CD14-positive monocyte (primary cell): ENCODE measurements around the gene FOLR1. TPM values are rescaled to one million over a fixed set of nuclear protein-coding genes. Genes with fewer than 3 reads are reported as not detected.

ENCODE experiments used
- DNase-seq, 3 donors: peaks; one replicate each; pipeline ENCODE4 v3.0.0-alpha.2; 2011 to 2022
- H2AFZ ChIP-seq: 2 replicates; pipeline ENCODE4 v1.6.0; 2012; ENCODE audit warnings: mild to moderate bottlenecking, low read depth, low read length, inconsistent platforms; ENCODE audit not compliant: insufficient read depth, poor library complexity, severe bottlenecking
- H3K27ac ChIP-seq, 2 donors: 1 replicate in 1 of 2; 2 replicates in 1 of 2; pipeline ENCODE4 v1.5.1; 2012 to 2013; ENCODE audit warnings: low read length in 2 of 2, control low read depth in 1 of 2, inconsistent platforms in 1 of 2, low read depth in 1 of 2, mild to moderate bottlenecking in 1 of 2
- H3K27me3 ChIP-seq, 2 donors: one replicate each; pipeline versions ENCODE4 v1.6.0 to v1.6.1; 2011 to 2013; ENCODE audit warnings: low read length in 2 of 2; ENCODE audit not compliant: control insufficient read depth in 2 of 2, insufficient read depth in 2 of 2
- H3K36me3 ChIP-seq, 2 donors: replicated peaks in 1 of 2; 1 replicate in 1 of 2; 2 replicates in 1 of 2; pipeline versions ENCODE4 v1.5.1 to v1.6.1; 2012 to 2013; ENCODE audit warnings: low read length in 2 of 2, control low read depth in 1 of 2, inconsistent platforms in 1 of 2, mild to moderate bottlenecking in 1 of 2; ENCODE audit not compliant: insufficient read depth in 2 of 2, control insufficient read depth in 1 of 2
- H3K4me1 ChIP-seq, 2 donors: 1 replicate in 1 of 2; 2 replicates in 1 of 2; pipeline versions ENCODE4 v1.5.1 to v1.6.1; 2012 to 2013; ENCODE audit warnings: low read length in 2 of 2, control low read depth in 1 of 2, inconsistent platforms in 1 of 2, mild to moderate bottlenecking in 1 of 2, moderate library complexity in 1 of 2; ENCODE audit not compliant: insufficient read depth in 2 of 2, control insufficient read depth in 1 of 2
- H3K4me2 ChIP-seq: replicated peaks from 2 replicates; pipeline ENCODE3; 2012; ENCODE audit warnings: low read length, moderate library complexity, mild to moderate bottlenecking; ENCODE audit not compliant: poor library complexity, severe bottlenecking; ENCODE audit errors: extremely low read depth
- H3K4me3 ChIP-seq, 3 experiments: fragments of 200-600 bp in 1 of 3; sonication (generic) in 1 of 3; replicated peaks in 1 of 3; 1 replicate in 2 of 3; 2 replicates in 1 of 3; pipeline ENCODE4 v1.5.1; 2011 to 2013; ENCODE audit warnings: low read length in 3 of 3, mild to moderate bottlenecking in 3 of 3, control low read depth in 2 of 3, low read depth in 2 of 3, inconsistent platforms in 1 of 3, moderate library complexity in 1 of 3
- H3K79me2 ChIP-seq: 2 replicates; pipeline ENCODE4 v1.6.0; 2012; ENCODE audit warnings: mild to moderate bottlenecking, control low read depth, inconsistent platforms, low read length, moderate library complexity; ENCODE audit not compliant: insufficient read depth
- H3K9ac ChIP-seq: 2 replicates; pipeline ENCODE4 v1.6.0; 2017; ENCODE audit warnings: low read length, mild to moderate bottlenecking; ENCODE audit not compliant: insufficient read depth, poor library complexity, severe bottlenecking
- H3K9me3 ChIP-seq, 2 donors: replicated peaks in 1 of 2; 1 replicate in 1 of 2; 2 replicates in 1 of 2; pipeline versions ENCODE4 v1.5.1 to v1.6.1; 2012 to 2013; ENCODE audit warnings: low read length in 2 of 2, control low read depth in 1 of 2; ENCODE audit not compliant: control insufficient read depth in 1 of 2, insufficient read depth in 1 of 2
- H4K20me1 ChIP-seq: 2 replicates; pipeline ENCODE4 v1.6.0; 2012; ENCODE audit warnings: mild to moderate bottlenecking, low read length, control low read depth, moderate library complexity; ENCODE audit not compliant: insufficient read depth
- H3K27ac Mint-ChIP-seq, 7 donors: one replicate each; pipeline ENCODE4 v1.8.0; 2020; ENCODE audit warnings: mild to moderate bottlenecking in 7 of 7, mixed read lengths in 7 of 7, moderate library complexity in 6 of 7, inconsistent platforms in 2 of 7
- H3K27me3 Mint-ChIP-seq, 3 donors: one replicate each; pipeline ENCODE4 v1.8.0; 2021 to 2022; ENCODE audit warnings: low read depth in 3 of 3, mild to moderate bottlenecking in 3 of 3, mixed read lengths in 3 of 3, moderate library complexity in 3 of 3, inconsistent platforms in 1 of 3
- H3K36me3 Mint-ChIP-seq, 2 donors: one replicate each; pipeline ENCODE4 v1.8.0; 2020; ENCODE audit warnings: mixed read lengths in 2 of 2, inconsistent platforms in 1 of 2, mild to moderate bottlenecking in 1 of 2
- H3K4me1 Mint-ChIP-seq: one replicate; pipeline ENCODE4 v1.8.0; 2020; ENCODE audit warnings: mild to moderate bottlenecking, mixed read lengths
- H3K4me3 Mint-ChIP-seq, 2 donors: one replicate each; pipeline ENCODE4 v1.8.0; 2020; ENCODE audit warnings: mild to moderate bottlenecking in 2 of 2, mixed read lengths in 2 of 2, moderate library complexity in 1 of 2
- H3K9me3 Mint-ChIP-seq, 7 donors: one replicate each; pipeline ENCODE4 v1.8.0; 2020 to 2022; ENCODE audit warnings: mixed read lengths in 7 of 7, mild to moderate bottlenecking in 6 of 7, moderate library complexity in 6 of 7, inconsistent platforms in 2 of 7
- WGBS: methylation state at CpG from one replicate; pipeline ENCODE4 v1.1.5; 2013; ENCODE audit warnings: missing lambda C conversion rate; ENCODE audit not compliant: insufficient coverage; 5-methylcytosine and 5-hydroxymethylcytosine counted together
- intact Hi-C, 2 donors: fragments of 100-400 bp; cut with micrococcal nuclease; formaldehyde crosslinking; loops; one replicate each; pipeline versions ENCODE4 v1.15.0 to v1.15.1; 2023
- polyA plus RNA-seq, 3 donors: library from polyadenylated mRNA; depleted of rRNA in 1 of 3; unstranded in 2 of 3; stranded (reverse) in 1 of 3; fragments of 300-500 nt in 2 of 3; fragments of >200 nt in 1 of 3; fragmentation: Illumina TruSeq in 2 of 3; gene quantifications; 1 replicate in 2 of 3; 2 replicates in 1 of 3; pipeline ENCODE4 v1.2.3, GENCODE V29; 2012 to 2021
- TF ChIP-seq, protein P1 (sequence below): fragments of 200-600 bp; IDR thresholded peaks from one replicate; pipeline ENCODE4 v1.8.0; 2022; ENCODE audit warnings: antibody characterized with exemption, mild to moderate bottlenecking

The FOLR1 gene
- polyA plus RNA-seq, 3 donors = not detected

DNA sequence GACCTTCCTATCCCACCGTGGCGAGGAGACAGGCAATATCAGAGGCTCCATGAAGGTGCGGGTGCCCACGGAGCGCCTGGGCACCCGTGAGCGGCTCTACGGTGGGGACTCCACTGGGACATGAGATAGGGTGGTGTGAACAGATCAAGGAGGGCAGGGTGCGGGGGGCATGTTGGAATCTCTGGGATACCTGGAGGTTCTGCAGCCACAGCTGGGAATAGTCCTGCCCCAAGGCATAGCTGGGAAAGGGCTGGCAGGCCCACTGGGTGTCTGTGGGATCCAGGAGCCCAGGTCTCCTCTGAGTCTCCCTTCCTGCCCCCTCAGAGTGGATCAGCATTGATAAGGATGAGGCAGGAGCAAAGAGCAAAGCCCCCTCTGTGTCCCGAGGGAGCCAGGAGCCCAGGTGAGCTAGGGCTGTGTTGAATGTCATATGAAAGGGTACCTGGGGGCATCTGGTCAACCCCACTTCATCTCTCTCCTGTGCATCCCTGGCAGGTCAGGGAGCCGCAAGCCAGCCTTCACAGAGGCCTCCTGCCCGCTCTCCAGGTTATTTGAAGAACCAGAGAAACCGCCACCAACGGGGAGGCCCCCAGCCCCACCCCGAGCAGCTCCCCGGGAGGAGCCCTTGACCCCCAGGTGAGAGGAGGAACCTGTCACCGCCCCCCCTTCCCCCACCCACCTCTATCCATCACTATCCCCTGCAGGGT lies 43.6 kb downstream of the FOLR1 start:
- no peak for DNase-seq
- Histone ChIP-seq H3K4me1 (peaks cover 20 to 25% of the 10 kb centered on the region in 2 donors), H3K79me2 (no peaks in the 10 kb centered on the region), H3K9ac (no peak overlapping the region), H4K20me1 (peaks cover 95% of the 10 kb centered on the region), H3K4me3 (no peak overlapping the region), H3K9me3 (no peaks in the 10 kb centered on the region), H3K27me3 (peaks cover 5 to 20% of the 10 kb centered on the region in 2 donors), H3K4me2 (no peak overlapping the region), H3K27ac (no peak overlapping the region), H2AFZ (no peak overlapping the region), H3K36me3 (peaks cover 76 to 83% of the 10 kb centered on the region in 2 donors)
- Mint-ChIP-seq H3K9me3 (peaks cover 0 to 10% (median 2%) of the 10 kb centered on the region in 7 donors), H3K27me3 (peaks cover 20 to 26% (median 22%) of the 10 kb centered on the region in 3 donors), H3K36me3 (peaks cover 79 to 87% of the 10 kb centered on the region in 2 donors), H3K27ac (peak overlapping the region in 3 of 7 donors; percentile 8 to 50 (median 35)), H3K4me3 (no peak overlapping the region), H3K4me1 (peaks cover 37% of the 10 kb centered on the region)
- WGBS = 100% methylated on average over 5 of the region's 17 CpGs
- intact Hi-C loops = no loop called here
- TF ChIP-seq, protein P1, sequence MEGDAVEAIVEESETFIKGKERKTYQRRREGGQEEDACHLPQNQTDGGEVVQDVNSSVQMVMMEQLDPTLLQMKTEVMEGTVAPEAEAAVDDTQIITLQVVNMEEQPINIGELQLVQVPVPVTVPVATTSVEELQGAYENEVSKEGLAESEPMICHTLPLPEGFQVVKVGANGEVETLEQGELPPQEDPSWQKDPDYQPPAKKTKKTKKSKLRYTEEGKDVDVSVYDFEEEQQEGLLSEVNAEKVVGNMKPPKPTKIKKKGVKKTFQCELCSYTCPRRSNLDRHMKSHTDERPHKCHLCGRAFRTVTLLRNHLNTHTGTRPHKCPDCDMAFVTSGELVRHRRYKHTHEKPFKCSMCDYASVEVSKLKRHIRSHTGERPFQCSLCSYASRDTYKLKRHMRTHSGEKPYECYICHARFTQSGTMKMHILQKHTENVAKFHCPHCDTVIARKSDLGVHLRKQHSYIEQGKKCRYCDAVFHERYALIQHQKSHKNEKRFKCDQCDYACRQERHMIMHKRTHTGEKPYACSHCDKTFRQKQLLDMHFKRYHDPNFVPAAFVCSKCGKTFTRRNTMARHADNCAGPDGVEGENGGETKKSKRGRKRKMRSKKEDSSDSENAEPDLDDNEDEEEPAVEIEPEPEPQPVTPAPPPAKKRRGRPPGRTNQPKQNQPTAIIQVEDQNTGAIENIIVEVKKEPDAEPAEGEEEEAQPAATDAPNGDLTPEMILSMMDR = no peak

- WGBS = no CpG with 5 or more reads among the region's 4 CpGs
- Mint-ChIP-seq H3K27me3 (peaks cover 27 to 33% (median 29%) of the 10 kb centered on the region in 3 donors), H3K36me3 (peaks cover 72 to 80% of the 10 kb centered on the region in 2 donors), H3K9me3 (peaks cover 0 to 17% (median 2%) of the 10 kb centered on the region in 7 donors), H3K4me1 (peaks cover 40% of the 10 kb centered on the region), H3K4me3 (no peak overlapping the region), H3K27ac (peak overlapping the region in 2 of 7 donors; percentile 50)
- Histone ChIP-seq H3K4me1 (peaks cover 26 to 31% of the 10 kb centered on the region in 2 donors), H3K27ac (no peak overlapping the region), H3K9me3 (no peaks in the 10 kb centered on the region), H3K36me3 (peaks cover 69 to 76% of the 10 kb centered on the region in 2 donors), H2AFZ (no peak overlapping the region), H3K9ac (no peak overlapping the region), H3K27me3 (peaks cover 10 to 27% of the 10 kb centered on the region in 2 donors), H3K4me2 (no peak overlapping the region), H3K4me3 (no peak overlapping the region), H4K20me1 (peaks cover 89% of the 10 kb centered on the region), H3K79me2 (no peaks in the 10 kb centered on the region)
- TF ChIP-seq, protein P1 = no peak
- DNase-seq = no peak
- intact Hi-C loops = no loop called here
Measured at GRCh38 chr11:72236083-72236697, 44.2 kb downstream of the FOLR1 start.
